Left ventricle myocardium superior (tissue), 1 donor: ENCODE data around the gene FAM13A. TPM values are rescaled to one million over a fixed set of nuclear protein-coding genes. Genes with fewer than 3 reads are reported as not detected.
"Not testable (repeated sequence)": the region's sequence is repeated elsewhere in the genome, so short reads cannot be mapped to it uniquely, and the experiment has no call there.

Source experiments
- ATAC-seq: fragments of 200-7000 bp; cut with Tn5 transposase; one replicate; pipeline ENCODE4 v1.9.1; 2020; ENCODE audit warnings: mild to moderate bottlenecking, moderate library complexity
- DNase-seq: peaks from one replicate; pipeline ENCODE4 v3.0.0-alpha.2; 2020
- intact Hi-C: fragments of 100-400 bp; cut with micrococcal nuclease; formaldehyde crosslinking; loops from one replicate; pipeline ENCODE4 v1.11.0; 2022
- total RNA-seq: library from RNA; stranded (reverse); fragmentation: NEBNext Ultra II Directional; extraction: Animal tissue kit (Norgen Biotek cat#: 25700); gene quantifications from one replicate; pipeline ENCODE4 v1.2.1, GENCODE V29; 2021
- donor health status: DM: no; HTN: yes; CAD: no; lungs with severe emphysema.

FAM13A gene
- total RNA-seq, 1 donor from 2014 or later, result 13.7 TPM

DNA sequence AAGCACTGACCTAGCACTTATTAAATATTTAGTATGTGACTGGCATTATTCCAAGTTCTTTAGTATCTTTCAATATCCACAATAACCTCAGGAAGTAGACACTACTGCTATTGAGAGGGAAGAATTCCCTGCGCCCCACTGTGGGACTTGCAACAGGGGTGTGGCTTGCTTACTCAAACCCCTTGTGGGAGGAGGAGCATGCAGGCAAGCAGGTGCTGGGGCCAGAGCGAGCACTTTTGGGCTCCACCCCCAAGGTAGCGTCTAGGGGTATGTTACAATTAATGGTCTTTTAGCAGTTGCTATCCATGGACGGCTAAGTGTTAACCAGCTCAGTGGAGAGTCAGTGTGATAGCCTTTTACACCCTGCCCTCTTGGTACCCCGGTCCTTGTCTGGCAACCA, 50.7 kb downstream of the FAM13A start:
- no peak for ATAC-seq
- intact Hi-C loops, result no loop called here

DNA sequence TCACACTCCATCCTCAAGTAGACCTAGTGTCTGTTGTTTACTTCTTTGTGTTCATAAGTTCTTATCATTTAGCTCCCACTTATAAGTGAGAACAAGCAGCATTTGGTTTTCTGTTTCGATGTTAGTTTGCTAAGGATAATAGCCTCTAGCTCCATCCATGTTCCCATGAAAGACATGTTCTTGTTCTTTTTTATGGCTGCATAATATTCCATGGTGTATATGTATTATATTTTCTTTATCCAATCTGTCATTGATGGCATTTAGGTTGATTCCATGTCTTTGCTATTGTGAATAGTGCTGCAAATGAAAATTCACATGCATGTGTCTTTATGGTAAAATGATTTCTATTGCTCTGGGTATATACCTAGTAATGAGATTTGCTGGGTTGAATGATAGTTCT, 51.9 kb downstream of the FAM13A start:
- ATAC-seq, DNase-seq, intact Hi-C loops: not testable (repeated sequence)

More for the DNA sequence above, 50.7 kb downstream of the FAM13A start:
- DNase-seq, result no peak

DNA sequence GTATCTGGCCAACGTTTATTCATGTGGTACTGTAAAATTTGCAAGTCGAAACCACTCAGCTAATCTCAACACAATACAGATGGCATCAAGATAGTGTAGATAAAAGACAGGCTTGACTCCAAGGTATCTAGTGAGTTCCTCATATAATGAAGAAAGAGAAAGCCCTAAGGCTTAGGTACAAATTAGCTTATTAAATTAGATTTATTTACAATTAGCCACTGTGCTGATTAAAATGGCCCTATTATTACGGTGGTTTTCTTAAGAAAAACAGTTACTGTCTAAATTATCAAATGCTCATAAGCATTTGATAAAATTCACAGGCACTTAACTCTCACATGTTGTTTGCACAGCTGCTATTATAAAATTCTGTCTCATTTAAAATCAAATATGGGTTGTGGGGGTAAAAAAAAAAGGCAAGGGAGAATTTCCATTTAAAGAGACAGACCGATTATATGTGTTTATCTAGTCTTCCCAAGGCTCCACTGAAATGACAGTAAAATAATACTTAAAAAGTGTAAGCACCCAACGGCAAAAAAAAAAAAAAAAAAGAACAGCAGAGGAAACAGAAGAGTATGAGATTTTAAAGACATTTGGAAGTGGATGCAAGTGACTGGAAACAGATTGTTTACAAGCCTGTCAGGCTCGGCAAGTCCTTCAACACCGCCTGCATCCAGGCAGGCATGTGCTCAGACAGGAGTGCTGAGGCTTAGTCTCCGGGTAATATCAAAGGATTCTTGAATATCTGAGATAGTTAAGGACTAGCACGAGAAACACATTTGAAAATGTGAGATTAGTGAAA, 55.1 kb downstream of the FAM13A start:
- ATAC-seq (peak; percentile 57), DNase-seq (no peak)
- intact Hi-C loops, result no loop called here

DNA sequence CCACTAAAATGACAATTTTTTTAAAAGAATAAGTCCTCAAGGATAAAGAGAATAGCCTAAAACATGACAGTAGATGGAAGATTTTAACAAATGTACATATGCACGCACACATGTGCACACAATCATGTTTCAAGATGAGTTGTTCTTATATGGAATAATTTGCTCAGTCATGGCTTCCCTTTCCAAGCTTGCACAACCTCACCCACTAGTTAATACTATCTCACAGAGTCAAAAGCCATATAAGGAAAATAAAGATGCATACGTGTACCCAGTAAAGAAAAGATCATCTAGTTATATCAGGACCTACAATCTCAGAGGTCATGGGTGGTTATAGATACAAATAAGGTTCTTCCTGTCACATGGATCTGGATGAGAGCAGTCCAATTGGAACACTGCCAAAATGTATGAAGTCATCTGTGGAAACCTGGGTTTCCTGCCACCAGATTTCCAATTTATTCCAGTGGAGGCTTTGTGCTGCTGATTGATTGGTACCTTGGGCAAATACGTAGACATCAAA, 56.1 kb downstream of the FAM13A start:
- DNase-seq (no peak), ATAC-seq (peak; percentile 25)
- intact Hi-C loops, result no loop called here

DNA sequence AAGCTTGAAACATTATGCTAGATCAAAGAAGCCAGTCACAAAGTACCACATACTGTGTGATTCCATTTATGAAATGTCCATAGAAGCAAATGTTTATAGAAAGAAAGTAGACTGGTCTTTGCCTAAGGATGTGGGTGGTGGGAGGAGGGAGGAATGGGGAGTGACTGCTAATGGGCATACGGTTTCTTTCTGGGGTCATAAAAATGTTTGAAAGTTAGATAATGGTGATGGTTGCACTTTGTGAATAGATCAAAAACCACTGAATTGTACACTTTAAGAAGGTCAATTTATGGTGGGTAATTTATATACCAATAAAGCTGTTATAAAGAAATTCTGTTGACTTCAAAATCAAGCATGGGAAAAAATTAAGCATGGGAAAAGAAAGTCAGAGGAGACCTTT, 56.6 kb downstream of the FAM13A start:
- intact Hi-C loops, result no loop called here
- DNase-seq (no peak), ATAC-seq (no peak)

DNA sequence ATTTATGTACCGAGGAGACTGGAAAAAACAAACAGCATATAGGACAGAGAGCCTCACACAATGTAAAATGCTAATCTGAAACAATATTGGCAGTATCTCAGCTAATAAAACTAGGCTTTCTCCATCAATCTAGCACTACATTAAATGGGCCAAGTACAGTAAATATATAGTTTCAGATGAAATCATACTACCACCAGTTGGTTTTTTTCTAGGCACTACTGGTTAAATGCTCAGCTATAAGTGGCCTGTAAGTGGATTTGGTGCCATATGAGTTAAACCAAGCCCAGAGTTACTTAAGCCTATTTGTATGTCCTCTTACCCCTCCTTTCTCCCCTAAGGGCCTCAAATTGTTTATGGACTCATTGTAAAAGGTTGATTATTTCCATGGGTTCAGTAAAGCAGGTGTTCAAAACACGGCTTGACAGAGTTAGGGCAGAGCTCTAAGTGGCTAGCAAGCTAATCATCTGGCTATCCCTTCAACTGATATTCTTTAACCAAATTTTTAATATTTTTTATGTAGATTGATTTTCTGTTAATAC, 57.5 kb downstream of the FAM13A start:
- ATAC-seq (no peak), DNase-seq (no peak)
- intact Hi-C loops, result no loop called here

DNA sequence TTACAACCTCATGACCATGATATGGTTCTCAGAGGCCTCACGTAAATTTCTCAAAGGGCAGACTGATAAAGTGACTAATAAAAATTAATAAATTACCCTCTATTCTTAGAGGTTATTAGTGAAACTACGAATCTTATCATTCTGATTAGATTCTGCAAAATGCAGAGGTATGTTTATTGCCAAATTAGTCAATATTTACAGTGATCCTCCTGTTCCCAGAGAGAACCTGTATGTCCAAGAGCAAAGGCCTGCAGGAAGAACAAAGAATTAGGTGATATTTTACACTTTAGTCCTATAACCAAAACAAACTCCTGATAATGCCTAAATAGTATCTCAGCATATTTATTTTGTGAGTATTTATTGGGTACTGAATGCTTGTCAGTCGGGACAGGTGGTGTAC, 58.1 kb downstream of the FAM13A start:
- intact Hi-C loops, result no loop called here
- DNase-seq (no peak), ATAC-seq (no peak)

DNA sequence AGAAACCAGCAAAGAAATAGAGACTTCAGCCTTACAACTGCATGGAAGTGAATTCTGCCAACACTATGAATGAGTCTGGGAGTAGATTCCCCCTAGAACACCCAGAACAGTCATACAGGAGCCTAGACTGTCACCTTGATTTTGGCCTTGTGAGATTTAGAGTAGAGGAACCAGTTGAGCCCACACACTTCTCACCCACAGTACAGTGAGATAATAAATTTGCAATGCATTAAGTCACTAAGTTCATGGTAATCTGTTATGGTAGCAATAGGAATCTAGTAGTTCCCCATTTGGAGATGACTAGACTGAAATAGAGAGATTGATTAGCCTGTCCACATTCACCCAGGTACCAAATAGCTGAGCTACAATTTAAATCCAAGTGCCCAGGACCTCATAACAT, 59.0 kb downstream of the FAM13A start:
- no peak for DNase-seq
- ATAC-seq, result no peak
- intact Hi-C loops, result no loop called here

DNA sequence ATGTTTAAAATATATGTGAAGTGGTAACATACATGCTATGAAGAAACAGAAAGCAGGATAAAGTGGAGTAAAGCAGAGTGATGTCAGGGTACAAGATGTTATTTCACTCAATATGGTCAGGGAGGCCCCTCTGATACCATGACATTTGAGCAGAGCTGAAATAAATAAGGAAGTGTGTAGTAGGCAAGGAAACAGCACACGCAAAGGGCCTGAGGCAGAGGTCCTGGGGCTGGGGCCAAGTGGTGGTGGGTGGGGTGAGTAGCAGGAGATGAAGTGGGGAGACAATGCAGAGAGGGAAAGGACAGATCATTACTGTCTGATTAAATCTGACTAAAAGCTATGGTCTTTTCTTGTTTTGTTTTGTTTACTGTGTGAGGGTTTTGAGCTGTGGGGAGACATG, 61.1 kb downstream of the FAM13A start:
- DNase-seq, result no peak
- ATAC-seq, result no peak
- intact Hi-C loops, result no loop called here

DNA sequence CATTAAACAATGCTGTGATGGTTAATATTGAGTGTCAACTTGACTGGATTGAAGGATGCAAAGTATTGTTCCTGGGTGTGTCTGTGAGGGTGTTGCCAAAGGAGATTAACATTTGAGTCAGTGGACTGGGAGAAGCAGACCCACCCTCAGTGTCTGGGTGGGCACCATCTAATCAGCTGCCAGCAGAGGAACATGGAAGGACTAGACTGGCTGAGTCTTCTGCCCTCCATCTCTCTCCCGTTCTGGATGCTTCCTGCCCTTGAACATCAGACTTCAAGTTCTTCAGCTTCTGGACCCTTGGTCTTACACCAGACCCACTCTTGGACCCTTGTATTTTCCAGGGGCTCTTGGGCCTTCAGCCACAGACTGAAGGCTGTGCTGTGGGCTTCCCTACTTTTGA, 61.7 kb downstream of the FAM13A start:
- intact Hi-C loops, result not testable (repeated sequence)

DNA sequence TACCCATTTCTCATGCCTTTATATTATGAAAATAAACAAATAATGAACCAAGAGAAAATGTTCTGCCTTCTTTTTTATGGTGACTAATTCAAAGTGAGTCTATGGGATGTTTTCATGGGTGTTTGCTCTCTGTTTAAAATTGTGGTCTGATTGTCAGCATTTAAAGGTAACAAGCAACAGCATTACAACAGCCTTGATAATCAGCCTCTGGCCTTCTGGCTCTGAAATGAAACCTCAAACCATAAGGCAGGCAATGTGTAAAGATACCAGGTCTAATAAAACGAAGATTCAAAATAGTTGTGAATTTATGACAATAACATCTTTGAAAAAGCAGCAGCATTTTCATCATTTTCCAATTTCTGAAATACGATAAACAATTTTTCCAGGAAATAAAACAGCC, 63.7 kb downstream of the FAM13A start:
- DNase-seq, result no peak
- no peak for ATAC-seq
- intact Hi-C loops, result no loop called here

More for the DNA sequence above, 61.7 kb downstream of the FAM13A start:
- DNase-seq, ATAC-seq: not testable (repeated sequence)

DNA sequence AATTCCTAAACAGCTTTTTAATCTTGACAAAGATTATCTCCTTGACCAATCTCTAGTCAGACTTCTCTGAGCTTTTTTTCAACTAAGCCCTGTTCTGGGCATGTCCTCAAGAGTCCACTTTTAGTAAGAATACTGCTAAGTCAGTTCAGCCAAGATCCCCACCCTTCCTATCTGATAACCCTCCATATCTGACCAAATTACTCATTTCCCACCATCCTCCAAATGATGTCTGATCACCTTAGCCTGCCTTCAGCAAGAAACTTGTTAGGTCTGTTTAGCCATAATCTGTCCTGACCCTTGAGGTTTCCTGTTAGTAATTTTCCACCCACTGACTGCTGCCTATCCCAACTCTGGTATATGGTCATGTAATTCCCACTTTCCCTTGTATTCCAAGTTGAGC, 65.2 kb downstream of the FAM13A start:
- intact Hi-C loops, result no loop called here
- DNase-seq (no peak), ATAC-seq (no peak)

DNA sequence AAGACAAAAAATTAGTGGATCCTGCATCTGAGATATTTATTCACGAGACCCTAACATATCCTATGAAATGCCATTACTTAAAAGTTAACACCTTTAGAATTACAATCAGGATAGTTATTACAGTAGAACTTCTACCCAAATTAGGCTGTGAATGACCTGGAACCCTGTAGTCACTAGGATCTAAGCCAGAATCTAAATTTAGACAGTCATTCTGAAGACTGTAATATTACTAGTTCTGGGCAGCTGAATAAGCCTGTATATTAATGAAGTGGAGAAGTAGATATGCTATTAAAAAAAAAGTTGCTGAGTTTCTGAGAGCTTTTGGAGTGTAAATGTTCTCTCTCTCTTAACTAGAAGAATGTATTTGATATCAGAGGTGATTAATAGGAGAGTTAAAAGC, 67.0 kb downstream of the FAM13A start:
- ATAC-seq (peak; percentile 90), DNase-seq (no peak)
- intact Hi-C loops, result no loop called here

DNA sequence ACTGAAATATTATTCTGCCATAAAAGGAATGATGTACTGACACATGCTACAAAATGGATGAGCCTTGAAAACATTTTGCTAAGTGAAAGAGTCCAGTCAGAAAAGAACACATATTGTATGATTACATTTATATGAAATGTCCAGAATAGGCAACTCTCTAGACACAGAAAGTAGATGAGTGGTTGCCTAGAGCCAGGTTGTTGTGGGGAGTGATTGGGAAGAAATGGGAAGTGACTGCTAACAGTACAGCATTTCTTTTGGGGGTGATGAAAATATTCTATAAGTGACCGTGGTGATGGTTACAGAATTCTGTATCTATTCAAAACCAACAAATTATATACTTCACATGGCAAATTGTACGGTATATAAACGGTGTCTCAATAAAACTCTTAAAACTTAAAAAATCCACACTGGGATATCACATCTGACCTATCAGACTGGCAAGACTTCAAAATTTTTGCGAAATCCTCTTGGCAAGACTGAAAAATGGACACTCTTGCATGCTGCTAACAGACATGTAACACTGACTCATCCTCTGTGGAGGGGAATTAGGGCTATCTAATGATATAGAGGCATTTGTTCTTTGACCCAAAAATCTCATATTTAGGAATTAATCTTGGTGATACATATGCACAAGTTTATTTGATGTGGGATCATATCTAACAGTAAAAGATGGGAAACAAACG, 71.8 kb downstream of the FAM13A start:
- intact Hi-C loops, result no loop called here
- DNase-seq (no peak), ATAC-seq (peak; percentile 66)

DNA sequence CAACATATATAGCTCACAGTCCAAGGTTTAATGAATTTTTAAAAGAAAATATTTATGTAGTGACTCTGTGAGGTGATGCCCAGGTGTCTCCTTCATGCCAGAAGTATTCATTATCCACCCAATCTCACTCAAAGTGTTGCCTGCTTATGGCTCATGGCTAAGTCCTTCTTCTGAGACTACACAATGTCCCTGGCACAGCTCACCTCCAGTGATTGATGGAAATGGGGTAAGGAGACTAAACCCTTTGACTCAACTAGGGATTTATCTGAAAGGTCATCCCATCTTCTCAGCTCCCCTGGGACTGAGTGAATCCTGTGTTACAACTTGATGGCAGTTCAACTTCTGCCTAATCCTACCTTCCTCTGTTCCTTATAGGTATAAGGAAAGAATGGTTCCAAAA, 74.2 kb downstream of the FAM13A start:
- intact Hi-C loops, result no loop called here
- no peak for DNase-seq
- ATAC-seq, result no peak

DNA sequence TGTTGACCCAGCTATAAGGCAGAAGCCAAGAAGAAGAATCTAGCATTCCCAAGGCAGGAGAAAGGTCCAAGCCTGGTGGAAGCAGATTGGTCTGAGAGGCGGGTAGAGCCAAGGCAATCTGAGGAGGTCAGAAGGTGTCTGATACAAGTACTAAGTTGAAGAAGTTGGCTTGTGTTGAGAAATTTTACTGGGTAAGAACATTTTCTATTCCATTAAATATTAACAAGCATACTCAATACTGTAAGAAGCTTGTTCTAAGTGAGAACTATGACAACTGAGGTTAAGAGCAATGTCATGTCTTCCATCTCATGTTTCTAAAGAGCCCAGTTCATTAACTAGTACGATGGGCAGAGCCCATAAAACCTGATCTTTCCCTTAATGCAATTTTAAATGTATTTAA, 75.0 kb downstream of the FAM13A start:
- intact Hi-C loops, result no loop called here
- no peak for ATAC-seq

DNA sequence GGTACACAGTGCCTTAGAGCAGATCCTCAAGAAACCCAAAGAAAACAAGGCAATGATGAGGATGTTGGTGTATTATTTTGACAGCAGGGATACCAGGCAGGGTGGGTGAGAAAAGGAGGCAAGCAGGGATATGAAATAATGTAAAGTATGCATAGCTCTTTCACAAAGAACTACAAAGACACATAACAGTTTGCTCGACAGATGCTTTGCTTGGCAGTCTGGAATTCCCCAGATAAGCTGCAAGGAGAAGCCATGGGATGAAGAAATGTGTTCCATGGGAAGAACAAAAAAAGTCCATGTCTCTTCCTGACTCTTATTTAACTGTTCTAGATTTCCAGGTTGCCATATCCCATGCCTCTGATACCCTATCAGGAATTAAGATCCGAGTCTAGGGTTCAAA, 75.4 kb downstream of the FAM13A start:
- intact Hi-C loops, result no loop called here
- DNase-seq, result no peak
- ATAC-seq, result no peak

More for the DNA sequence above, 75.0 kb downstream of the FAM13A start:
- no peak for DNase-seq

DNA sequence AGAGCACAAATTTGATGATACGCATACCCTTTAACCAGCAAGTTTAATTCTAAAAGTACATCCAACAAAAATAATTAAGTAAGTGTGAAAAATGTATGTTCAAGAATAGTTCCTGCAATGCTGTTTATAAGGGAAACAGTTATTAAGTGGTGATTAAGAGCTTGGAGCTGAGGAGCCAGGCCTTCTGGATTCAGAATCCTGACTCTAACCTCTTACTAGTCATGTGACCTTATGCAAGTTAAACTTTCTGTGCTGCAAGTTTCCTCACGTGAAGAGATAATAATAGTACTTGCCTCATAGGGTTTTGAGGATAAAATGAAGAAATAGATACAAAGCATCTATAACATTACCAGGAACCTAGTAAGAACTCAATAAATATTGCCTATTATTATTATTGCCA, 77.7 kb downstream of the FAM13A start:
- intact Hi-C loops, result no loop called here
- DNase-seq (no peak), ATAC-seq (no peak)

DNA sequence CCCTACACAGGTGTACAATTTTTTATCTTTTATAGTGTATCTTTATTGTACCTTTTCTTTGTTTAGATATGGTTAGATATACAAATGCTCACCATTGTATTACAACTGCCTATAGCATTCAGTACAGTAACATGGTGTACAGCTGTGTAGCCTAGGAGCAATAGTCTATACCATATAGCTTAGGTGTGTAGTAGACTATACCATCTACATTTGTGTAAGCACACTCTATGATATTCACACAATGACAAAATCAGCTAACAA, 80.3 kb downstream of the FAM13A start:
- DNase-seq (no peak), ATAC-seq (no peak)
- intact Hi-C loops, result no loop called here

DNA sequence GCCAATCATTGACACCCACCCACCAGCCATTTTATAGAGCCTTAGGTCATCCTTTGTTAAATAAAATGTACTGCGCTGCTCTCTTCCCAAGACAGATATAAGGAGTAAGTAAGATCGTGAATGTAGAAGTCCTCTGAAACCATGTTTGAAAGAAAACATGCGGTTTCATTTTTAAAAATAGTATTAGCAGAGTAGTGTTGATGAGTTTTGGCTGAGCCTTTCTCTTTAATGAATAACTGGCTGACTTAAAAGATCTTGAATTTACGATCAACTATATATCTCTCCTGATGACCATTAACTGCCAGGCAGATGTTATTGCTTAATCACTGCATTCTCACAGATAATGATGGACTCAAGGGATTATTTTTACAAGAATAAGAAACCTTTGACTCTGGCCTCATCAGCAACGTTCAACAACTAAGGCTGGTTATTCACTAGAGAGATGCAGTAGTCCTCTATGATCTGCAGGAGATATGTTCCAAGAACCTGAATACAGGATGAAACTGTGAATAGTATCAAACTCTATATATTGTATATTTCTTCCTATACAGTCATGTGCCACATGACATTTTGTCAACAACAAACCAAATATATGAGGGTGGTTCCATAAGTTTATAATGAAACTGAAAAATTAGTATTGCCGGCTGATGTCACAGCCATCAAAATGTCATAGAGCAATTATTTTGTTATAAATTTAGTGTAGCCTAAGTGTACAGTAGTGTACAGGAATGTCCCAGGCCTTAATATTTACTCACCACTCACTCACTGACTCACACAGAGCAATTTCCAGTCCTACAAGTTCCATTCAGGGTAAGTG, 80.8 kb downstream of the FAM13A start:
- intact Hi-C loops, result no loop called here

More for the DNA sequence above, 80.8 kb downstream of the FAM13A start:
- ATAC-seq (no peak), DNase-seq (no peak)
